Transverse colon (tissue), 4 donors: ENCODE measurements around the gene MICAL2.

Source experiments
- EP300 ChIP-seq: sonication (generic); formaldehyde crosslinking; IDR thresholded peaks from one replicate; pipeline ENCODE4 v1.6.1; 2017; ENCODE audit warnings: antibody characterized with exemption, low read depth
- POLR2A ChIP-seq: fragments of 450-650 bp; IDR thresholded peaks from one replicate; pipeline ENCODE4 v1.6.1; 2016; ENCODE audit warnings: antibody characterized with exemption, mild to moderate bottlenecking, moderate library complexity
- POLR2AphosphoS5 ChIP-seq, 3 donors: sonication (generic); formaldehyde crosslinking; IDR thresholded peaks; one replicate each; pipeline ENCODE4 v1.6.1; 2016; ENCODE audit warnings: antibody characterized with exemption in 3 of 3
- TF ChIP-seq, protein P1 (sequence below), 5 experiments: fragments of 200-600 bp in 3 of 5; fragments of 450-650 bp in 2 of 5; sonication (generic) in 3 of 5; IDR thresholded peaks; 1 replicate in 2 of 5; 2 replicates in 3 of 5; pipeline ENCODE4 v1.5.1; 2016 to 2017; ENCODE audit warnings: antibody characterized with exemption in 5 of 5, inconsistent platforms in 3 of 5, mild to moderate bottlenecking in 2 of 5, moderate library complexity in 1 of 5

- TF ChIP-seq, protein P1, sequence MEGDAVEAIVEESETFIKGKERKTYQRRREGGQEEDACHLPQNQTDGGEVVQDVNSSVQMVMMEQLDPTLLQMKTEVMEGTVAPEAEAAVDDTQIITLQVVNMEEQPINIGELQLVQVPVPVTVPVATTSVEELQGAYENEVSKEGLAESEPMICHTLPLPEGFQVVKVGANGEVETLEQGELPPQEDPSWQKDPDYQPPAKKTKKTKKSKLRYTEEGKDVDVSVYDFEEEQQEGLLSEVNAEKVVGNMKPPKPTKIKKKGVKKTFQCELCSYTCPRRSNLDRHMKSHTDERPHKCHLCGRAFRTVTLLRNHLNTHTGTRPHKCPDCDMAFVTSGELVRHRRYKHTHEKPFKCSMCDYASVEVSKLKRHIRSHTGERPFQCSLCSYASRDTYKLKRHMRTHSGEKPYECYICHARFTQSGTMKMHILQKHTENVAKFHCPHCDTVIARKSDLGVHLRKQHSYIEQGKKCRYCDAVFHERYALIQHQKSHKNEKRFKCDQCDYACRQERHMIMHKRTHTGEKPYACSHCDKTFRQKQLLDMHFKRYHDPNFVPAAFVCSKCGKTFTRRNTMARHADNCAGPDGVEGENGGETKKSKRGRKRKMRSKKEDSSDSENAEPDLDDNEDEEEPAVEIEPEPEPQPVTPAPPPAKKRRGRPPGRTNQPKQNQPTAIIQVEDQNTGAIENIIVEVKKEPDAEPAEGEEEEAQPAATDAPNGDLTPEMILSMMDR (IDR thresholded peaks at IDR 0.05): no peak
- TF ChIP-seq POLR2A: no peak
- no peak for TF ChIP-seq POLR2AphosphoS5 (IDR thresholded peaks at IDR 0.05)
- no peak for TF ChIP-seq EP300
These were observed 38.5 kb downstream of the MICAL2 start for GRCh38 chr11:12148882-12149281.
